ENCODE data around the gene LRP8.
"Not testable (repeated sequence)": the region's sequence is repeated elsewhere in the genome, so short reads cannot be mapped to it uniquely, and the experiment has no call there.

The LRP8 gene

DNA sequence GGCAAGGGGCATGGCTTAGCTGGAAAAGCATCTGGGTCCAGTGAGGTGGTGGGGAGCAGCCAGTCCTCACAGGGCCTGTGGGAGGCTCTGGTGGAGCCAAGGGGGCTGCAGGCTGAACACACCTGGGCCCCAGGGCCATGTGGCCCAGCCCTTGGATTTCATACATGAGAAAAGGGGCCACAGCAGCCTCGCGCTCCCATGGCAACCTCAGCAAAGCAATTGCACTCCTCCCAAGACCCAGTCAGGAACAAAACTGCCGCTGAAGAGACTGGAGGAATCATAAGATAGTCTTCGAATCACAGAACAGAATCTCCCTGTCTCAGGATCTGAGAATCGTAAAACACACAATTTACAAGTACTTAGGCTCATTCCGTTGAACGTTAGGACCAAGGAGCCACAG, 24.6 kb downstream of the LRP8 start:
- DNase-seq, result no peak

DNA sequence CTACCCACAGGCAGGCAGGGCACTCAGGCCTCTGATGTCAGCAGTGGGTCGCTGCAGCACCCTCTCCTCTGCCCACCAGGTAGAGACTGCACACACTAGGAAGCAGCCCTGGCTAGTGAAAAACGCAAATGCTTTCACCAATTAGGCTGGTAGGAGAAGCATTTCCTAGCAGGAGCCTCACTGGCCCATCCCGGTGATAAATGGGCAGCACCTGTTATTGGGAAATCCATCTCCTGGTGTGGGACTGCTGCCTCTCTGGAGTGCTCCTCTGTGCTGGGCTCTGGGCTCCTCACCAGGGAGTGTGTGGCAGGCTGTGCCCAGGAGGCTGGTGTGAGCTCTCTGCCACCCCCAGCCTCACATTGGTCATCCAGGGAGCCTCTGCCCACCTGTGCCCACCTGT, 28.6 kb downstream of the LRP8 start:
- no peak for DNase-seq

DNA sequence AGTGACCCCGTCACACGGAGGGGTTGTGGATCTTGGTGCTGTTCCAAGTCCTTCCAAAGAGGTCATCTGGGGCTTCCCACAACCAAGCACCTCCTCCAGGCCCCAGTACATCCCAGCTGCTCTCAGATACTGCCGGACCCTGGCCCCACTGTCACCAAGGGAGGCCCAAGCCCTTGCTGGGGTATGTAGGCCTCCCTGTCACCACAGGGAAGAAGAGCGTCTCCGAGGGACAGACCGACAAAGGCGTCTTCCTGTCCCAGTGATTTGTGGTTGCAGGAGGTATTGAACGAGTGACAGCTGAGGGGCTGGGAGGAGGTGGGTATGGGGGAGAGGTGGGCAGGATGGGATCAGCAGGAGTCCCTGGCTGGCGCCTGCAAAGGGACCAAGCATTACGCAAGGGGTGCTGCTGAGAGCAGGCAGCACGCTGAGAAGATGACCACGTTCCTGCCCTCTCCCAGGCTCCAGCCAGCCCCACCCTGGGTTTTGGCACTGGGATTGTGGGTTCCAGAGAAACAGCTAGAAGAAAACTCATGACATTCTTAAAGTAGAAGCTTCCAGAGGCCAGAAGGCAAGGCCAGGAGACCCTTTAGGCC, 29.7 kb downstream of the LRP8 start:
- DNase-seq, result no peak

DNA sequence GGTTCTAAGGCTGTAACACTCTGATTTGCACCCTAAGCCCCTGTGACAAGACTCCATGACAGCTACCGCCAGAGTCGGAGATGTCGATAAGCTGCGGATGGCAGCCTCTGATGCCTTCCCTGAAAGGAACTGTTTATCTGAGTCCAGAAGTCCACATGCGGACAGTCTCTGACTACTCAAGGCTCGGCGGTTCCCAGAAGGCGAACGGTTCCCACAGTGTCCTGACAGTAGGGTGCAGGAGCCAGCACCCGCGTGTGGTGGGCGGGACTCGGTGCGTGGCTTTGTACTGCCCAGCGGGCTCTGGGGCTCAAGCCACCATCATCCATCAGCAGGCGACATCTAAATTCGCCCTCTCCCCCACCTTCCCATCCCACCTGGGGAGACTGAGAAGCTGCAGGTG, 30.7 kb downstream of the LRP8 start:
- no peak for DNase-seq

DNA sequence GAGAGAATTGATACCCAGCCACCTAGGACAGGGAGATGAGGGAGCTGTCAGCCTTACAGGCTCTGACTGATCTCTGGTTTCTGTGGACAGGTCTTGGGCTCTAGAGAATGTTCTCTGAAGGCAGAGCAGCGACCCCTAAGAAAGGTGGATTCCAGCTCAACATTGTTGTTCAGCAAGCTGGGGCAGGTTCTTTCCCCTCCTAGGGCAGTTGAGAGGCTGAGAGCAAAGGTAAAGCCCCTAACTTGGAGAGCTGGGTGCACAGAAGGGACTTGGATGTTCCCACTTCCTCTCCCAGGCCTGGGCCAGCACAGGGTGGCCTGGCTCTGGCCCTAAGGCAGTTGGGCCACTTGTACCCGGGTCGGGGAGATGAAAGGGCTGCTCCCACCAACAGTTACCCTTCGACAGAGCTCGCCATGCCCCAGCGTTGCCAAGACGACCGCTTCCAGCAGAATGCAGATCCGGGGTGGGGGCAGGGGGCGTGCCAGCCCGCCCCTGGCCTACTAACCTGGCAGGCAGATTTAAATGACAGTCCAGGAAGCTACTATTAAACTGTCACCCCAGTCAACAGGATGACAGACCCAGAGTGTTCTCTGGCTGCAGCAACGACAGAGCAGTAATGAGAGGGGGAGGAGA, 31.6 kb downstream of the LRP8 start:
- no peak for DNase-seq

DNA sequence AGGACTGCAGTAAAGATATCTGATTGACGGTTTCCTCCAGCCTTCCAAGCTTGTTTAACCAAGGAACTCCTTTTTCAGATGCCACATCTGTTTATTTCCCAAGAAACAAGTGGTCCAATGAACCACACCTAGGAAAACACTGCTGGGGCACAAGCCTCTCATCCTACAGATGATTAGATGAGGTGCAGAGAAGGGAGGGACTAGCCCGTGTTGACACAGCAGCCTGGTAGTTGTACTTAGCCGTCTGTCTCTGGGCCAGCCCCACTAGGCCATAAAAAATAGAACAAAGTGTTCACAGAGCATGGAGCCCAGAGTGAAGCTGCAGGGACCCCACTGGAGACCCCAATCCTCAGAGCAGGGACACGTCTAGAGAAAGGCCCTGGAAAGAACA, 32.1 kb downstream of the LRP8 start:
- DNase-seq, result no peak

DNA sequence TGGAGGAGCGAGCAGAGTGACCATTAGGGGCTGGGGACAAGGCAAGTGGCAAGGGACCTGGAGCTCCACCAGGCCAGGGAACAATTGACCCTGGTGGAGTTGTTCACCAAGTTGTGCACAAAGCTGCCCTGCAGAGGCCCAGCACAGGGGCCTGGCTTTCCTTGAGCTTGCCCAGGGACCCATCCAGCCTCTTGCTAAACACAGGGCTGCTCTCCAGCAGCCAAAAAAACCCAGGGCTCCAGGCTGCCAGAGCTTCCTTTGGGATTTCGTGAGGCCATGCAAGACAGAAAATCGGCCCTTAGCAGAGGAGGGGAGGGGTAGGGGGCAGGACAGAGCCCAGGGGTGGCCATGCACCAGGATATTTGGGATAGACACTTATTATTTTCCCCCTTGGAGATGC, 32.6 kb downstream of the LRP8 start:
- no peak for DNase-seq

DNA sequence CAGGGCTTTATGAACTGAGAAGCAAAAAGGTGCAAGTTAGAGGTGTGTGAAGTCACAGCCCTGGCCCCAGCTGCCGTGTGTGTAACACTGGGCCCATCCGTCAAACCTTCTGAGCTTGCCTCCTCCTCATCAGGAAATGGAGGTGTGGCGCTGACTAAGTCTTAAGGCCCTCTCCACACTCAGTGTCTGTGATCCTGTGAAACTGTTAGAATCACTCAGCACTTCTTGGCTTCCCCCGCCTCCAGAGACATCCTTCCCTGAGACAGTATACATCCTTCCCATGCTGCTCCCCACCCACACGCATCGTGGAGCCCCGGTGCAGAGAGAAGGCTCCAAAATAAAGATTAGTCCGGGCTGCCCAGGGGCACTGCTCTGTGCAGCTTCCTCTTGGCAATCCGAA, 33.3 kb downstream of the LRP8 start:
- DNase-seq, result no peak

DNA sequence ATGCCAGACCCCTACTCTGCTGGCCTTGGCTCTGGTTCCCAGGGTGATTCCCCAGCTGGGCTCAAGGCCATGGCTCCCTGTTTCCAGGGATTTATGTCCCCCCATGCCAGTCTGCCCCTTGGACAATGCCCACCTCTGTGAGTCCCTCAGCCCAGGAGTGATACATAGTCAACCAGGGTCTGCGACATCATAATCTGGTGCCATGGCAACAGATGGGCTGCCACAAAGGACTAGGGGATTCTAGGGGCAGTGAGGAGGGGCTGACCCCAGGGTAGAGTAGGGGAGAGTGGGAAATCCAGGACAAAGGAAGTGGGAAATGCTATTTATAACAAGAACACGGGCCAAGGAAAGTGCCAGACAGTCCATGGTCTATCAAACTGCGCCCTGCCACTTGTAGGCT, 33.8 kb downstream of the LRP8 start:
- DNase-seq, result no peak

DNA sequence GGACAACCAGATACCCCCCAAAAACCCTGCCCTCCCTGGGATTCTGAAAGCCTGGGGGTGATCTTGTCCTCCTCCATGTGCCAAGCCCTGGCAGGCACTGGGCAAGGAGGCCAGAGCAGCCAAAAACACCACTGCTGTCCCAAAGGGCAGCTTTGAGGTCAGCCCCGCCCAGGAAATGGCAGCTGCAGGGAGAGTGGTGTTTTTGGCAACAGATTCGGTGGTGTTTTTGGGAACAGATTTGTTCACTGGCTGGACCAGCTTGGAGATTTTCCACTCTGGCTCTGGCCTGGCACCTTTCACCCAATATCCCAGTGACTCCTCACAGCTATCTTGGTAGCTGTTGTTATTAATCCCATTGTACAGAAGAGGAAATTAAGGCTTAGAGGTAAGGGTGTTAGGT, 34.7 kb downstream of the LRP8 start:
- no peak for DNase-seq

DNA sequence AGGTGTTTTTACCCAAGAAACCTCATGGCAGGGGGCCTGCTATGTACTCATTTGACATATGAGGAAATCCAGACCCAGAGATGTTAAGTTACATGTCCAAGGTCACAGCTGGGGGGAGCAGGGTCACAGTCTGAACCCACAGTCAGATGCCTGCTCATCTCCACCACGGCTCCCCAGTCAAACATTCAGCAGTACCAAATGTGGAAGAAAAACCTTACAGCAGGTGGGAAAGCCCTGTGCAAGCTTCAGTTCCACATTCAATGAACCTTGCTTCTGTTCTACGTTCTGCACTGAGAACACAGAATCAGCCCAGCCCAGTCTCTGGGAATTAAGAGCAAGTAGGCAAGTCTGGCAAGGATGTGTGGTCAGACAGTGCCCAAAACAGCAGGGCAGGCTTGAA, 35.2 kb downstream of the LRP8 start:
- DNase-seq, result no peak

DNA sequence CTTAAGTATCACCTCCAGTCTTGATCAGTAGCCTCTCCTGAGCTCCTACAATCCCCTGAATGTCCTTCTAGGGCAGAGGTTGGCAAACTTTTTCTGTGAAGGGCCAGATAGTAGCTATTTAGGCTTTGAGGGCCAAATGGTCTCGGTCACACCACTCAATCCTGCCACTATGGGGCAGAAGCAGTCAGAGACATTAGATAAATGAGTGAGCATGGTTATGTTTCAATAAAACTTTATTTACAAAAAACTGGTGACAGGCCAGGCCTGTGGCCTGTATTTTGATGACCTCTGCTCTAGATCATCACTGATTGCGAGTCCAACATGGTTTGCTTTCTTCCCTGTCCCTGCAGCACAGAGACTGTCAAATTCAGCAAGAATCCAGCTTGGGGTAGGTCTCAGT, 36.3 kb downstream of the LRP8 start:
- no peak for DNase-seq

DNA sequence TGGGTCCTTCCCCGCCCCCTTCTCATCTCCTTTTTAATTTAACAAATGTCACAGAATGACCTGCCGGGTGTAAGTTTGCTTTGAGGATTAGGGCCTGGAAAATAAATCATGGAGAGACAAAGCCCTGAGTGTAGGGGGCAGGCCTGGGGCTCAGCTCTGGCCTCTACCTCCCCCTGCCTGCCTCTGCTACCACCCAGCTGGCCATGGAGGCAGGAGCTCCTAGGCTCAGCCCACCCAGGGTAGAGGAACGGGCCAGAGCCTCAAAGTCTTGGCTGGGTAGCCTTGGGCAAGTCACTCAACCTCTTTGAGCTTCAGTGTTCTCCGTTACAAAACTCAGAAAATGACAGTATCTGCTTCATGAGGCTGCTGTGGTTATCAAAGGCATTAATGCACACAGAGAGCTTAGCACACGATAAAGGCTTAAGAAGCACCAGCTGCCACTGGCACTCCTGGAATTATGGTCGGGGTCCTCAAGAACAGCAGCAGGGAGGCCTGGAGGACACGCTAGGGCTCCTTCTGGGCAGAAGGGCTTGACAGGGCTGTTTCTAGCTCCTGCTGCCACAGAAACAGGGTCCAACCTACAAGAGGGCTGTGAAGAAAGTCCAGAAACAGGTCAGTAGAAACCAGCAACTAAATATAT, 39.0 kb downstream of the LRP8 start:
- no peak for DNase-seq

DNA sequence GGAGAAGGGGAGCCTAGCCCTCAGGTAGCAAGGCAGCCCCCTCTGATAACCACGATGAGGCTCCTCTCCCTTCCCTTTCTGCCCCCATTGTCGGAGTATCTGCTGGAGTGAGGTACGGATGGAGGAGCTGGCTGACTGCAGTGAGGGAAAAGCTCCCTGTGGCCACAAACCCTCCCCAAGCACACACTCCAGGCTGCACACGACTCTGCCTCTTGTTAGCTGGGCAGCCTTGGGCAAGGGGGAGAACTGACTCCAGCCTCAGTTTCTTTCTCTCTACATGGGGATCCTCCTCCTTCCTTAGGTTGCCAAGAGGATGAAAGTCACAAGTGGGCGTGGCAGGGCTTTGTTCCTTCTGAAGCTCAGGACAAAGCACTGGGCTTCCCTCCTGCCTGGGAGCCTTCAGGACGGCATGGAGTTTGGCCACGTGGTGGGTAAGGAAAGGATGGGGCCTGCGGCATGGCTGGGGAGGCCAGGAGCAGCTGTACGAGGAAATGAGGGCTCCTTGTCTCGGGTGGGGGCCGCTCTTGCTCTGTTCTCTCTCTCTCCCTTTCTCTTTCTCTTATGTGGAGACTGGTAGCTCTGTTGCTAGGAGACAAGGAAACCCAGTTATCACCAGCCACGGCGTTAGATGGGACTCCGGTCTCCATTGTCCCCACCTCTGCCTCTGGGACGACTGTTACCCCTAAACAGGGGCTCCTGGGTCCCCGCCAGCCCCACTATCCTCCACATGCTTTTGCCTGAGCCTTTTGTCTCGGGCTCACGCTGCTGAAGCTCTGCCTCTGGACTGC, 39.7 kb downstream of the LRP8 start:
- no peak for DNase-seq

DNA sequence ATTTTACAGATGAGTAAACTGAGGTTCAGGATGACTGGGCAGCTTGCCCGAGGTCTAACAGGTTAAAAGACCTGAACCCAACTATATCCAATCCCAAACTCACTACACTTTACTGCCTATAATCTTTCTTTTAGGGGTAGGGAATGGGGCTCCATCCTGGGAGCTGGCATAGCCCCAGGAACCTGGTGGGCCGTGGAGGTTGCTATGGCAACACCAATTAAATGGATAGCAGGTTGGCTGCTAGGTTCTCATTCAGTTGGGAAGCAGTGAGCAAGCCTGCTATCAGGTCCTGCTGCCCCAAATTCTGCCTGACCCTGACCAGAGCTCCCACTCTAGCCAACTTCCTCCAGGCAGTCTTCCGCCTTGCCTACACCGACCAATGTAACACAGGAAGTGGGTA, 40.9 kb downstream of the LRP8 start:
- peak; percentile 82 for DNase-seq

DNA sequence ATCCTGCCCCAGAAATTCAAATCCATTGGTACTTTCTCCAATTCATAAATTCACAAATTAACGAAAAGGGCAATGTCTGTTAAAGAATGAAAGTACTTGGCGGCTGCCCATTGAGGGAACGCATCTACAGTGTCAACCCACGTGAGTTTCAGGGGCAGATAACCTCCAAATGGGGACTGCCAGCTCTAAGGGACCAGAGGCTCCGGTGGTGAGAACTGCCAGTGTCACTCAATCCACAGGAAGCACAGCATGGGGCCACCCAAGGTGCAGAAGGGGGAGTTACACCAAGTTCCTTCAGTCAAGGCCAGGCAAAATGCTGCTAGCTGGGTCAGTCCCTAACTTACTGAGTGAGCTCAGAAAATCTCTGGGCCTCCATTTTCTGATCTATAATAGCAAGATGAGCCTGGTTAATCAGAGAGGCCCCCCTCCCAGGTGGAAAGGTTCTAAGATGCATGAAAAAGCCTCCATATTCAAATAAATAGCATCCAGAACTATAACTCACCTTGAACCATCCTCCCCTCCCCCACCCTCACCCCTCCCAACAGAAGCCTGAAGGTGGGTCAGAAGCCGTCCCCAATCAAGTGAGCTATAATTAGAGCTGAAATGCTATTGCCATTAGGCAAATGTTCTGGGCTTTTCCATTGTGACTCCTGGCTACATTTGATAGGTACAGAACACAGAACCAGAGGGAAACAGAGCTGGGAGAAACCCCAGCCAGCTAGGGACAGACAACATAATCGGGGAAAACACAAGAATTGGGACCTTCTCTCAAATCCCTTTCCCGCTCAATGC, 41.7 kb downstream of the LRP8 start:
- DNase-seq, result no peak

DNA sequence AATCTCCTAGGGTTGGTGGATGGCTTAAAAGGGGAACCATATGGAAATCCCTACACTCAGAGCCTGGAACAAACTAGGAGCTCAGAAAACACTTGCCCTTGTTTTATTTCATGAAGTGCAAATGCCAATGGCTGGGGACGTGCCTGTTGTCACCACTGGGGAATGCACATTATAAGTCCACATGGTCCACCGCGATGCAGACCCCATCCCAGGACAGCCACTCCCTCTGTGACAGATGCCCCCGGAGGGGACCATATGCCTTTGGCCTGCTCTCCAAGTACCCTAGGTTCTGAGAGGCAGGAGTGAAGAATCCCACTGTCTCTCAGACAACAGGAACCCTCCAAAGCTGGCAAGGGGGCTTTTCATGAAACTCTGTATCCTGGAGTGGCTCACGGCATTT, 42.3 kb downstream of the LRP8 start:
- DNase-seq, result no peak

DNA sequence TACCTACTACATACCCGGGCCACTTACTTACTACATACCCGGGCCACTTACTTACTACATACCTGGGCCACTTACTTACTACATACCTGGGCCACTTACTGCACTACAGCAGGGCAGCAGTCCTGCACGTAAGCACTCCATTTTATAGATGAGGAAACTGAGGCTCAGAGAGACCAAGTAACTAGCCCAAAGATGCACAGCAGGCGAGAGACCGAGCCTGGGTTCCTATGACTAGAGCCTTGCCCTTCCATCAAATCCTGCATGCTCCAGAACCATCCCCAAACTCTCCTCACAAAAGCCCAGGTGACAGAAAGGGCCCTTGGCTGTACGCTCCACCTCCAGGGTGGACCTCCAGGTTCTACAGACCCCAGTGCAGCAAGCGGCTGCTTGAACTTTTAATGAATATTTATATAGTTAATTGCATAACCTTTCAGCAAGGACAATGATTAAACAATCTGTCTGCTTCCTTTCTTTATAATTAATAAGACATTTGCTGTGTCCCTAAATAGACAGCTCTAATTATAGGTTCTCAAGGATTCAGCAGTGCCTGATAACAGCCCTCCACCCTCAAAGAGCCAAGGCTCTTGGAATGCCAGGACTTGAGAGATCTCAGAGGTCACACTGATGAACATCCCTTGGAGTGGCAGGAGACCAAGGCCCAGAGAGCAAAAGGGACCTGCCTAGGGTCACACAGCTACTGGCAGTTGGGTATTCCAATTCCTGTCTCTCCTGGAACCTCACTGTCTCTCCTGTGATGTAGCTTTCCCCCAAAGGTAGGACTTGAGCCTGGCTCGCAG, 43.4 kb downstream of the LRP8 start:
- DNase-seq, result no peak

DNA sequence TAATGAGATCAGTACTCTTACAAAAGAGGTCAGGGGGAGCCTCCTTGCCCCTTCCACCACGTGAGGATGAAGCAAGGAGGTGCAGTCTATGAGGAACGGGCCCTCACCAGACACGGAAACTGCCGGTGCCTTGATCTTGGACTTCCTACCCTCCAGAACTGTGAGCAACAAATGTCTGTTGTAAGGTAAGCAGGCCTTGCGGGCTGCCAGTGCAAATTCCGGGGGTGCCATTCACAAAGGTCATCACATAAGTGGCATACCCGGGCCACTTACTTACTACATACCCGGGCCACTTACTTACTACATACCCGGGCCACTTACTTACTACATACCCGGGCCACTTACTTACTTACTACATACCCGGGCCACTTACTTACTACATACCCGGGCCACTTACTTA, 44.7 kb downstream of the LRP8 start:
- DNase-seq, result not testable (repeated sequence)

DNA sequence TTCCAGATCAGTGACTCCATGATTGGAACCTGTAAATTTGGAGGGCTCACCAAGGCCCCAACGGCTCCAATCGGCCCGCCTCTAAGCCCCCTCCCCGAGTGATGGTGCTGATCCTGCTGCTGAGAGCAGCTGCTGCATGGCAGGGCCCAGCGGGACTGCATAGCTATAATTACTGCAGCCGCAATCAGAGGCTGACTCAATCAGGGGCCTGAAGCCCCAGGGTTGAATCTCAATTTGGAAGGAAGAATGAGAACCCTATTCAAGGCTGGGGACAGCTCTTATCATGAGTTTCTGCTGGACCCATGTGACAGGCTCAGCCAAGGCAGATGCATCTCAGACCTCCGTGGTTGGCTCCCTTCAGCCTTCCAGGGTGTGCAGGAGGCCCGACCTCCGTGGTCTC, 46.7 kb downstream of the LRP8 start:
- no peak for DNase-seq

DNA sequence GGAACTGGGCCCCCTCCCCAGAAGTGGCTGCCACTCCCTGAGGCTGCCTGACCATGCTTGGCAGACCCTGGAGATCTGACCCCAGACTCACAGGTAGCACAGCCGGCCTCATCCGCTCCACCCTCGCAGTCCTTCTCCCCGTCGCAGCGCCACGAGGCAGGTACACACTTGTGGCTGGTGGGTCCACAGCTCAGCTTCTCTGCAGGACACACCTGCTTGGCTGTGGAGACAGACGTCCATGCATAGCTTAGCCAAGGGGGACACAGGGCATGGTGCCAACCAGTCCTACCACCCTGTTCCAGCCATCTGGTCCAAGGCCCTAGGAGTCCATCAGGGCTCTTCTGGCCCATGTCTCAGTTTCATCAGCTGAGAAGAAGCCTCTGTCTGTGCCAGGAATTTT, 47.4 kb downstream of the LRP8 start:
- no peak for DNase-seq
